Measurements from ENCODE around the gene NSUN4. TPM values are rescaled to one million over a fixed set of nuclear protein-coding genes. Genes with fewer than 3 reads are reported as not detected.

Gene NSUN4
- total RNA-seq, 1 donor from 2014 or later = 23.4 TPM

DNA sequence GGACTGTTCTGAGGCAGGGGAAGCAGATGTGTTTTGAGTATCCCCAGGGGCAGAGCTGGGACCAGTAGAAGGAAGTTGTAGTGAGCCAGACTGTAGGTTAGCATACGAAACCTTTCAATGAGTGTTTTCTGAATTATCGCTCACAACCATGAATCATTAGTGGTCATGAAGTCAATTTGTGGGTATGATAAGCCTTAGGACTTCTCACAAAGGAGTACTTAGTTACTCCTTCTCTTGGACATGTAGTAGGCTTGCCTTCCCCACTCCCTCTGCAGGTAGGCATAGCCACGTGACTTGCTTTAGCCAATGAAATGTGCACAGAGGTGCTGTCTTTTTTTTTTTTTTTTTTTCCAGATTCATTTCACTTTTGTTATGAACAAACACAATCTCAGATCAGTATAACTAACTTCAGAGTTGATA, 29.6 kb downstream of the NSUN4 start:
- H3K27ac Mint-ChIP-seq (ENCODE audit: unreplicated experiment) = no peak overlapping the region

DNA sequence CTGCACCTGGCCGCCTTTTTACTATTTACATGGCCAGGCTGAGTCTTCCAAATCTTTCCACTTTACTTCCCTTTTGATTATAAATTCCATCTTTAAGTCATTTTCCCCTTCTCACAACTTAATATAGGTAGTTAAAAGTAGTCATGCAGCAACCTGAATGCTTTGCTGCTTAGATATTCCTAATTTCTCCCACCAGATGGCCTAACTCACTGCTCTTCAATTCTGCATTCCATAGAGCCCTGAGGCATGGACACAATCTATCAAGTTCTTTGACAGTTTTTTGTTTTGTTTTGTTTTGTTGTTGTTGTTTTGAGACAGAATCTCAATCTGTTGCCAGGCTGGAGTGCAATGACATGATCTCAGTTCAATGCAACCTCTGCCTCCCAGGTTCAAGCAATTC, 31.8 kb downstream of the NSUN4 start:
- Mint-ChIP-seq H3K4me3 (ENCODE audit: unreplicated experiment) (no peak overlapping the region), H3K27me3 (ENCODE audit: low read depth) (no peaks in the 10 kb centered on the region), H3K9me3 (ENCODE audit: low read depth) (no peaks in the 10 kb centered on the region), H3K27ac (ENCODE audit: unreplicated experiment) (no peak overlapping the region), H3K36me3 (ENCODE audit: low read depth) (peaks cover 8% of the 10 kb centered on the region), H3K4me1 (ENCODE audit: low read depth) (no peaks in the 10 kb centered on the region)
- no peak for DNase-seq (ENCODE audit: low spot score)
- peak; percentile 25 for TF ChIP-seq CTCF (IDR thresholded peaks at IDR 0.05)

More for the DNA sequence above, 29.6 kb downstream of the NSUN4 start:
- no peak for TF ChIP-seq CTCF (IDR thresholded peaks at IDR 0.05)
- Mint-ChIP-seq H3K27me3 (ENCODE audit: low read depth) (no peaks in the 10 kb centered on the region), H3K9me3 (ENCODE audit: low read depth) (no peaks in the 10 kb centered on the region), H3K4me3 (ENCODE audit: unreplicated experiment) (no peak overlapping the region), H3K4me1 (ENCODE audit: low read depth) (no peaks in the 10 kb centered on the region), H3K36me3 (ENCODE audit: low read depth) (peaks cover 8% of the 10 kb centered on the region)
- DNase-seq (ENCODE audit: low spot score) = no peak

GRCh38 chr1:46379996-46380395, 39.4 kb downstream of the NSUN4 start:
- no peak for DNase-seq (ENCODE audit: low spot score)
- Mint-ChIP-seq H3K4me1 (ENCODE audit: low read depth) (no peaks in the 10 kb centered on the region), H3K4me3 (ENCODE audit: unreplicated experiment) (no peak overlapping the region), H3K27ac (ENCODE audit: unreplicated experiment) (no peak overlapping the region), H3K27me3 (ENCODE audit: low read depth) (no peaks in the 10 kb centered on the region), H3K36me3 (ENCODE audit: low read depth) (peaks cover 3% of the 10 kb centered on the region), H3K9me3 (ENCODE audit: low read depth) (peaks cover 6% of the 10 kb centered on the region)
- no peak for TF ChIP-seq CTCF (IDR thresholded peaks at IDR 0.05)

DNA sequence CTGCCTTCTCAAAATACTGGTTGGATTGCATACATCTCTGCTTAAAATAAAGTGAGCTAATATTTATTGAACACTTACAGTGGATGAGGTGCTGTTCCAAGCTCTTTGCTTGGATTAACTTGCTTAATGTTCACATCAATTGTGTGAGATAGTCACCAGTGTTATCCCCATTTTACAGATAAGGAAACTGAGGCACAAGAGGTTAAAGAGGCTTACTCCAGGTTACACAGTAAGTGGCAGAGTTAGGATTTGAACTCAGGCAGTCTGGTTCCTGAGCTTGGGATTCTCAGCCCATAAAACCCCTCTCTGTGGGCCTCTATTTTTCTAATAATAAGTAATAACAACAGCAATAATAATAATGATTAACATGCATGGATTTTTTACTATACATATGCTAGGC, 39.9 kb downstream of the NSUN4 start:
- Mint-ChIP-seq H3K4me3 (ENCODE audit: unreplicated experiment) (no peak overlapping the region), H3K36me3 (ENCODE audit: low read depth) (peaks cover 3% of the 10 kb centered on the region), H3K9me3 (ENCODE audit: low read depth) (peaks cover 6% of the 10 kb centered on the region), H3K27me3 (ENCODE audit: low read depth) (no peaks in the 10 kb centered on the region), H3K27ac (ENCODE audit: unreplicated experiment) (no peak overlapping the region), H3K4me1 (ENCODE audit: low read depth) (no peaks in the 10 kb centered on the region)
- no peak for TF ChIP-seq CTCF (IDR thresholded peaks at IDR 0.05)
- no peak for DNase-seq (ENCODE audit: low spot score)

DNA sequence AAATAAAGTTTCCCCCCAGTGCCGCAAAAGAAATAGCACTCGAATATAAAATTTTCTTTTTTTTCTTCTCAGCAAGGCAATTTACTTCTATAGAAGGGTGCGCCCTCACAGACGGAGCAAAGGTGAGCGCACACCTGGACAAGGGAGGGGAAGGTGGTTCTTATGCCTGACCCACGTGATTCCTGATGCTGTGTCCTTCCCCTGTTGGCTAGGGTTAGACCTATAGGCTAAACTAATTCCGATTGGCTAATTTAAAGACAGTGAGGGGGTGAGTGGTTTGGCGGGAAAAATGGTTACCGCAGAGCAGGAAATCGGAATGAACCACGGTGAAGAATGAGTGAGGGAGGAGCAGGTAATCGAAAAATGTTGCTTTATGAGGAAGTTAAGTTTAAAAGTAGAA, 52.9 kb downstream of the NSUN4 start:
- no peak for TF ChIP-seq CTCF (IDR thresholded peaks at IDR 0.05)
- peaks cover 3% of the 10 kb centered on the region for H3K36me3 Mint-ChIP-seq (ENCODE audit: low read depth)
- peaks cover 17% of the 10 kb centered on the region for H3K4me1 Mint-ChIP-seq (ENCODE audit: low read depth)
- no peak for DNase-seq (ENCODE audit: low spot score)
- peaks cover 7% of the 10 kb centered on the region for H3K27me3 Mint-ChIP-seq (ENCODE audit: low read depth)
- no peak overlapping the region for H3K27ac Mint-ChIP-seq (ENCODE audit: unreplicated experiment)
- H3K4me3 Mint-ChIP-seq (ENCODE audit: unreplicated experiment) = peak overlapping the region; percentile 71
- no peaks in the 10 kb centered on the region for H3K9me3 Mint-ChIP-seq (ENCODE audit: low read depth)
